COLO668 (cell line): ENCODE measurements around the gene BSN.

ENCODE experiments used
- DNase-seq: peaks from one replicate; lab custom pipeline; 2025; ENCODE audit not compliant: unreplicated experiment; lab: John Stamatoyannopoulos, UW

BSN gene

DNA sequence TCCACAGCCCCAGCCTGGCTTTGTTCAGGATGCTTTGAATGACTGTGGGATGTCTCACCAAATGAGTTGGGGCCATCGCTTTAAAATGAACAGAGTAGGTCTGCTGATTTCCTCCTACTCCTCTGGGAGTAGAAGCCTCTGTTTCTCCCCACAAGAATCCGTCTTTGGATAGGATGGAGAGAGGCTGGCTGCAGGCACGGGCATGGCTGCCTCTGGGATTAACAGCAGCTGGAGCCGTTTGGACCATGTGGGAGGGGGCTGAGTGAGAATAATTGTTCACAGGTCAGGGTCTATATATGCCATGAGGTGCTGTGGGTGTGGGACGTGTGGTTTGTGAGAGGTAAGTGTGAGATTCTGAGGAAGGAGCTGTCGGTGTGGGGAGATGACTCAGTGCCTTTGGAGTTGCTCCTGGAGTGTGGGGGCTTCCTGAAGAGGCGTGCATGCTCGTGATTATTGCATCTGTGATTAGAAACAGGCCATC lies 71.9 kb downstream of the BSN start:
- no peak for DNase-seq

DNA sequence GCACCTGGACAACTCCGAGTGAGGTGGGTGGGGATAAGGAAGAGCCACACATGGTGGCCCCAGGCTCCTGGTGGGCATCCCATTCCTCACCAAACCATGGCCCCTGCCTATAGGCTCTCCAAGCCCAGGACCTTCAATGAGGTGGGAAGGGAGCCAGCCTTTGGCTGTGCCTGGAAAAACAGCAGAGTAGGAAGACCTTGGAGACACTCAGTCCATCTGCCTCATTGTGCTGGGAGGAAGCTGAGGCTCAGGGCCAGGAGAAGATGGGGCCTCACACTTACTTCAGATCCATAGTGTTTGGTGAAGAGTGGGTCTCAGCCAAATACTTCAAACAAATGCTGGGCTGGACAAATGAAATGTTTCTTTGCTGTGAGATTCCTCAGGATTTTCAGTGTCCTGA lies 72.5 kb downstream of the BSN start:
- no peak for DNase-seq

DNA sequence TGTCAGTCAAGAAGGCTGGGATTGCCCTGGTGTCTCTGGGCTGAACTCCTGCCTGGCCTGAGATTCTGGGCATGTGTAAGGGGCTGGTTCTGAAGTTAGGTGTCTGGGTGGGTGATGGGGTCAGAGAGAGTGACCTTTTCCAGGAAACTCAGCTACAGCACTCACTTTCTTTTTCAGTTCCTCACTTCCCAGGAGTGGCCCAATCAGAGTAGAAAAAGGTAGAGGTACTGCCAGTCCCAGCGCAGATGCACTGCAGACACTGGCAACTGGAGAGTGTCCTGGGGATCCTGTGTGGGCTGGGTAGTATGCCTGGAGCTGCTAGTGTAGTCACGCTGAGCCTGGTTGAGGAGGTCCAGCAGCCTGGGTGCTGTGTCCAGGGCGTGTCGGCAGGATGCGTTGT lies 73.4 kb downstream of the BSN start:
- no peak for DNase-seq

DNA sequence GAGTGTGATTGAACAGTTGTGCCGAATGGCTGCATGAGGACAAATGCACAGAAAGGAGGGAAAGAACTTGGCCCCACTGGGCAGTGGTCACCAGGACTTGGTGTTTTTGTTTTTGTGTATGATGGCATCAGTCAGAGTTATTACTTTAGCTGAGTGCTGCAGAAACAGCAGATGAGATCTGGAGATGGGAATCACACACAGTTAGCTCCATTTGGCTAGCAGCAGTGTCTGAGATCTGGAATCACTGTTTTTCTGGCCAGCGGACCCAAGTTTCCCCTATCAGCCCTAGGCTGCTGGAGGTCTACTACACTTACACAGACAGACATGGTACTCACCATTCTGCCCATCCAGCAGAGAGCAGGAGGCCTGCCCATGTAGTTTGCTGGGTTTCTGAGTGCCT lies 74.0 kb downstream of the BSN start:
- DNase-seq = no peak

DNA sequence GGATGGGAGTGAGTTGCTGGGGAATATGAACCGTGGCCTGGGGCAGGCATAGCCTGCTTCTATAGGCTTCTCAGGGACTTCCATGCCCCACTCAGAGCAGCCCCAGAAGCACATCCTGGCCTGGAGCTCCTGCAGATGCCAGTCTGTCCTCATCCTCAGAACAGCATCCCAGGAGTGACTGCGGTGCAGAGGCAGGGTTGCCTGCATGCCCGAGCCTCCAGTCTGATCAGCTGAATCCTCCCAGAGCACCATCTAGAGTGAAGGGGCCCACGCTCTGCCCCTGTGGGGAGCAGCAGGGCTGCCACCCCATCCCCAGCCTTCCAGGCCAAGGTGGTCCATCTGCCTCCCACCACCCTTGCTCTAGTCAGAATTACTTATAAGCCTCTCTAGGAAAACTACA lies 75.2 kb downstream of the BSN start:
- no peak for DNase-seq

DNA sequence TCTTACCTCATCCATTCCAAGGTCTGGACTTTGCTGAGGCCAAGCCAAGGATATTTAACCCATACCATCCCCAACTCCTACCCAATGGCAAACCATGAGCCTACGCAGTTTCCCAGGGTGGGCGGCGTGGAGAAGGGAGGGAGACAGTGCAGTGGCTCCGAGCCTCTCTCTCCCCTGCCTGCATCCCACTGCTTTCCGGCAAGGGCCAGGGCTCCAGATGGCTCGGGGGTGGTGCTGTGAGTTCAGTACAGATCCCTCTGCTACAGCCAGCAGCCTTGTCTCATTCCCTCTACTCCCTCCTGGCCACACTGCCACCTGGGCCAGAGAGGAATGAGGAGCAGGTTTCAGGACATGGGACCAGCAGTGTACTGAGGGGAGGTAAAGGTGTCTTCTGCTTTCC lies 75.6 kb downstream of the BSN start:
- no peak for DNase-seq

DNA sequence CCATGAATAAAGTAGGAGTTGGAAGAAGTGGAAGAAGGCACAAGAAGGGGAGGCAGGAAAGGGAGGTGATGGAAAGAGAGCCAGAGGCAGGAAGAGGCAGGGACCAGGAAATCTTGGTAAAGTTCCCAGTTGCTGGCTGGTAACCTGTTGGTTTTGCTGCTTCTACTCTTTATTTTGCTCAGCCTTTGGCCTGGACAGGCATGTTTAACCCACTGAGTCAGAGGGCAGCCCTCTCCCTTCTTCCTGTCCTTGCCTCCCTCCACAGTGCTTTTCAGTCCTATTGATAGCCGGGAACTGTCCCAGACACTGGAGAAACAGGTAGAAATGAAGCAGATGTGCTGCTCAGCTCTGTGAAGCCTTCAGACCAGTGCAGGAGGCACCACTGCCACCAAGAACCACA lies 76.5 kb downstream of the BSN start:
- DNase-seq = no peak

DNA sequence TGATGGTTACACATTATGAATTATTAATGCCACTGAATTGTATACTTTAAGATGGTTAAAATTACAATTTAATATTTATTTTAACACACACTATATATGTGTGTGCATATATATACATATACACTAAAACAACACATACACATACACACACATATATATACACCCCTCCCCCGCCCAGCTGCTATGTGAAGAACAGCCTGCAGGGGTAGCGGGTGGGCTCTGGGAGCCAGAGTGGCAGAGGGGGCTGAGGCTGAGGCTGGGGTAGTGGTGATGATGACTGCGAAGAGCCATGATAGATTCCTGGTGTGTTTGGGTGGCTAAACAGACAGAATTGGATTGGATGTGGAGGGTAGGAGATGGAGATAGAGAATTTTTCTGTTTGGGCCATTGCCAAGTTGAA lies 80.5 kb downstream of the BSN start:
- DNase-seq = no peak

DNA sequence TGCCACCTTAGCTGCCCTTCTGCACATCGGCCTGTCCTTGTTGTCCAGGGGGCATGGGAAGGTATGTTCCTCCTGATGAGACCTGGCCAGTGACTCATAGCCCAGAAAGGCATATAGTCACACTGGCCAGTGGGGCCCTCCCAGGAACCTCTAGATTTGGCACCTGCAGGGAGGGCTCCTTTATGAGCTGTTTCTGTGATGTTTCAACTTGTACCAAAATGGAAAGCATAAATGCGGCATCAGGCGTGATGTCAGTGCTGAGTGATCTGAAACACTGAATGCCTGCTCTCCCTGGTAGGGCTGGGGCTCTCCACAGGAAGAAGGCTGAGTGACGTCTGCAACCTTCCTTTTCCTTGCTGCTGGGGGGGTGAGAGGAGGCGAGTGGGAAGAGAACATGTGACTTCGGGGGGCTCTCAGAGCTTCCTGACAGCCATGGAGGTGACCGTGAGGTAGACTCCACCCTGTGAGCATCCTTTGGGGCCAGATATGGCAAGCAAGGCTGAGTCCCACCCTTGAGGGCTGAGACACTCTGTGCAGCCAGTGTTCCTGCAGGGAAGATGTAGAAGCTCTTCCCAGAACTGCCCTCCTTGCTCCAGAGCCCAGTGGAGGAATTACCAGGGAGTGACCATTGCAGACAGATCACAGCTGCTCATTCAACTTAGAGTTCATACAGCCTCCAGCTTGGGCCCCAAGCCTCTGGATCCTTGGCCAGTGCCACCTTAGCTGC lies 82.8 kb downstream of the BSN start:
- DNase-seq = no peak

DNA sequence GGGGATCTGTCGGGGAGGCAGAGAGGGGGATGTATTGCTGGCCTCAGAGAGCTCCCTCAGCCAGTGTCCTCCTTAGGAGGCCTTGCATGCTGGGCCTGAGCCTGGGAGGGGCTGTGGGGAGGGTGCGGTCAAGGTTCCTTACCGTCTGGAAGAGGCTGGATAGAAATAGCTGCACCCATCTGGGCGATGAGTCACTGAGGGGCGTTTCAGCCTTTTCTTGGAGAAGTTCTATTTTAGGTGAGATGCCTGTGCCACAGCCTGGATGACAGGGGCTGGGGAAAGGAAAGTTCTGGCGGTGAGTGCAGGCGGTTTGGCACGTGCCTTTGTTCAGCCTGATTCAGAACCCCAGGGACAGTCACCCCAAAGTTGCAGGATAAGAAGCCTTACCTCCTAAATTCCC lies 84.2 kb downstream of the BSN start:
- DNase-seq = no peak

DNA sequence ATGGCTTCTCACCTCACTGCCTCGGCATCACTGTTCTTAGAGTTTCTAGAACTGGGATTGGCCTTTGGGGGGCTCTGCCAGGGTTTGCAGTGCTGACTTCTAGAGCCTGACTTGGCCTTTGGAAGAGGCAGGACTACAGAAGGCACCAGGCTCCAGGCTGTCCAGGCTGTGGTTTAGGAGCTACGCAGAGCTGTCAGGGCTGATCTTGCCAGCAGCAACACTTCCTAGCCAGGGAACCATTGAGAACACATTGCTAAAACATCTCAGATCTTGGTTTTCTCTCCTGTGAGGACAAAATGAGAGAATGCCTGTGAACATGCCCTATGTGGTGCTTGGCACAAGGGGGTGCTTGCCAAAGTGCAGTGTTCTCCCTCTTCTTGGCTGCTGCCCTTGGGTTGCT lies 85.3 kb downstream of the BSN start:
- no peak for DNase-seq

DNA sequence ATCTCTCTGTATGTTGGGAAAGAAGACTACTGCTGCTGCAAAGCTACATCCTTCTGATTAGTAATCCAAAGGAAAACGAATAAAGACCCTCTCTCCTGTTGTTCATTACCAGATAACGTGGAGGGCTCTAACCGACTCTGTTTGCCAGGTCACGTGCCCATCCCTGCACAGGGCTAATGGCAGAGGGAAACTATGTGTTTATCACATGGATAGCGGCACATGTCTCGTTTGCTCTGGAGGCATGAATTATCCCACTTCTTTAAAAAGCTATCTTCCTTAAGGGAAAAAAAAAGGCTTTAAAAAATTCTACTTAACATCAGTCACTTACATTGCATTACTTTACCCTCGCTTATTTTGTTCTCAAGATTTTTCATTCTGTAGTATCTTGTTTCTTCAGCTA lies 87.0 kb downstream of the BSN start:
- no peak for DNase-seq

DNA sequence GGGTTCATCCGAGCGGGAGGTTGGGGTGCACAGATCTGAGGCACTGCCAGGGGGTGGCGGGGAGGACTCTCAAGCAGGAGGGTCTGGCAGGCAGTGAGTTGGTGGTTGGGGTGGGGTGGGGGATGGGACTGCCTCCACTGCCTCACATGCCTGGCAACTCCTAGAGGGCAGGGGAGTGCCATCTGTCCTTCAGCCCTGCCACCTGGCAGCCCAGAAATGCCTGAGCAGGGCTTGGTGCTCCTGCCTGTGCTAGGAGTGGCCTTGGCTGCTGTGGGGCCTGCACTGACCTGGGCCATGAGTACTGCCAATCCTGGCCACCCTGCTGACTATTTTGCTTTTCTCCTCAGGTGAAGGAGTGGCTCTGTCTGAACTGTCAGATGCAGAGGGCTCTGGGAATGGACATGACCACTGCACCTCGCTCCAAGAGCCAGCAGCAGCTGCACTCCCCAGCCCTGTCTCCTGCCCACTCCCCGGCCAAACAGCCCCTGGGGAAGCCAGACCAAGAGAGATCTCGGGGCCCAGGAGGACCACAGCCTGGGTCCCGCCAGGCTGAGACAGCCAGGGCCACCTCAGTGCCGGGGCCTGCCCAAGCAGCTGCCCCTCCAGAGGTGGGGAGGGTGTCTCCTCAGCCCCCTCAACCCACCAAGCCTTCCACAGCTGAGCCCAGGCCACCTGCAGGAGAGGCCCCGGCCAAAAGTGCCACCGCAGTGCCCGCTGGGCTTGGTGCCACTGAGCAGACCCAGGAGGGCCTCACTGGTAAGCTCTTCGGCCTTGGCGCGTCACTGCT lies 87.8 kb downstream of the BSN start:
- no peak for DNase-seq

DNA sequence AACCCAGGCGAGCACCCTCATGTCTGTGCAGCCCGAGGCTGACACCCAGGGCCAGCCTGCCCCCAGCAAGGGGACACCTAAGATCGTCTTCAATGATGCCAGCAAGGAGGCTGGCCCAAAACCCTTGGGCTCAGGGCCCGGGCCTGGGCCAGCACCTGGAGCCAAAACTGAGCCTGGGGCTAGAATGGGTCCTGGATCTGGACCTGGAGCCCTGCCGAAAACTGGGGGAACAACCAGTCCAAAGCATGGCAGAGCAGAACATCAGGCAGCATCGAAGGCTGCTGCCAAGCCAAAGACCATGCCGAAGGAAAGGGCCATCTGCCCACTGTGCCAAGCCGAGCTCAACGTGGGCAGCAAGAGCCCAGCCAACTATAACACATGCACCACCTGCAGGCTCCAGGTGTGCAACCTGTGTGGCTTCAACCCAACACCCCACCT lies 88.5 kb downstream of the BSN start:
- no peak for DNase-seq

DNA sequence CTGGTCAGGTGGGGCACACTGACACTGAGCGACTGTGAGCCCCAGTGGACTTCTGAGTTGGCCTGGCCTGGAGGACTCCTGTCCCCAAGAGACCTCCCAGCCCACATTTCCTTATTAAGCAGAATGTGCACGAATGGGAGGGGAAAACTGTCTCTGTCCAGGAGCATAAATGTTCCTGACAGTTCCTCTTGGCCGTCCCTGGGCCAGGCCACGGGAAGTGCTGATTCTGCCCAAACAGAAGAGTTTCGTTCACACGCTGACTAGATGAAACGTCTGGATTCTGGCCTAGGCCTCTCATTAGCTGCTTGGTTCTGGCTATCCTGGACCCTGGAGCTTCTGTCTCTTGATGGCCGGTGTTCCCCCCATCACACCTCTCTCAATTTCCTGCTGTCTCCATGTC lies 90.4 kb downstream of the BSN start:
- no peak for DNase-seq

DNA sequence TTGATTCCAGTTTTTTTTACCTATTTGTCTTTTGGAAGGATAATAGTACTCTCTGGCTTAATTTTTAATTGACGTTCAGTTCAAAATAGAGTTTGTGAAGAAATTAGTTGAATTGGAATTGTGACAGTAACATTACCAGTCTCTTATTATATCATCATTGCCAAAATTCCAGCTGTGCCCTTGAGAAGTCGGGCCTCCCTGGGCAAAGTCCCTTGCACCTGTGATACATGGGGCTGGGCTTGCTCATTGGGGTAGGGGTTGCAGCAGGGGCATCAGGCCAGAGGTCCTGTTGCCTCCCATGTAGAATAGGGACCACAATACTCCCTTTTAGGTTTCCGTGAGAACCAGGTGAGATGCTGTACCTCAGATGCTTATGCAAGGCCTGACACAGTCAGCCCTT lies 92.0 kb downstream of the BSN start:
- no peak for DNase-seq

DNA sequence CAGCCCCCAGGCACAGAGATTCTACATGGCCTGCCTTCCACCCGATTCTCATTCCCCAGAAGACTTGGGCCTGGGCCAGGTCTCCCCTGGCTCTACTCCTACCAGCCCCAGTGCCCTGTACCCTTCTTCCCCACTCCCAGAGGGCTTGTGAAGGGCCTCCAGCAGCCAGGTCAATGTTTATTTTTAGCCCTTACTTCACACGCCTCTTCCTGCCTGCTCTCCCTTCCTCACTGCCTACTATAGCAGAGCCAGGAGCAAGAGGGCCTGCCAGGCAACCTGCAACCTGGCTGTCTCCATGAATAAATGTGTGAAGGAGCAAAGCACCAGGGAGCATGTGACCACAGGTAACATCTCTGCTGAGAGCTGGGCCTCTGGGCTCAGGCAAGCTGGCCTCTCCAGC lies 93.5 kb downstream of the BSN start:
- peak; percentile 11 for DNase-seq

DNA sequence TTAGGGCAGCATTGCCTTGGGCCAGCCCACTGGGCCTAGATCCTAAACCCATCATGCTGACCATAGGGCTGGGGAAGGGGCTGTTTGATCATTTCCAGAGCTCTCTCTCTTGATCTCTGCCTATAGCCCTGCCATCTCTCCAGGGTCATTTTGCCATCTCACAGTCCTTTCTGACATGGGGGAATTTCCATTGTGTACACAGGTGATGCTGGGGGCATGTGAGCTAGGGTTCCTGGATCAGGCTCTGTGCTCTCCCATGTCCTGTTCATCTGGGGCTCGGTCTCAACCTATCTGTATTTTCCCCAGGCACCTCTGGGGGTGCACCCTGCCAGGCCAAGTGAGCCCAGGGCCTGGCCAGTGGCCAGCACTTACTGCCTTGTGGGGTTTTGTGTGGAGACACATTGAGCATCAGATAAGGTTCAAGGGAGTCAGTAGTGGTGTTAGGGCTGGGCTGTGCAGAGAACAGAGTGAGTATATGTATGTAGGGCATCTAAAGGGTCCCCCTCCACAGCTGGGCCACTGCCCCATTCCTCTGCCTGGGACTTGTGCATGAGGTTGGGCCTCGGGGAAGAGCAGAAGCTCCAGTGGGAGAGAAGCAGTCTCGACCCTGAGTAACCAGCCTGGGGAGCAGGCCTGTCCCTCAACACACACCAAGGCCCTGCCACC lies 94.2 kb downstream of the BSN start:
- DNase-seq = no peak

DNA sequence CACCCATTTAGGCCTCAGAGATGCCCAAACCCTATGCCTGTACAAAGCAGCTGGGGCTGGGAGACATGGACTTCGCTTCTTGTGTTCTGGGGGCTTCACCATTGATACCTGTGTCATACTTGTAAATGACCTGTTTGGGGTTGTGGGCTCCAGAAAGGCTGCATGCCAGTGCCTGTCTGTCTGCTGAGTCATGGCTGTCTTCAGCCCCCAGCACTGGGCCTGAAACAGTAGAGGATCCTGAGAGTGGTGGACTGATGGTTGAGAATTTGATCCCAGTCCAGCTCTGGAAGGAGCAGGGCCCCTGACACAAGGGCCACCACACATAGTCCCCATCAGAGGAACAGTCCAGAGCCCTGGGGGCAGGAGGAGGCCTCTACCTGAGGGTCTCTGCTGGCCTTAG lies 95.3 kb downstream of the BSN start:
- DNase-seq = no peak

DNA sequence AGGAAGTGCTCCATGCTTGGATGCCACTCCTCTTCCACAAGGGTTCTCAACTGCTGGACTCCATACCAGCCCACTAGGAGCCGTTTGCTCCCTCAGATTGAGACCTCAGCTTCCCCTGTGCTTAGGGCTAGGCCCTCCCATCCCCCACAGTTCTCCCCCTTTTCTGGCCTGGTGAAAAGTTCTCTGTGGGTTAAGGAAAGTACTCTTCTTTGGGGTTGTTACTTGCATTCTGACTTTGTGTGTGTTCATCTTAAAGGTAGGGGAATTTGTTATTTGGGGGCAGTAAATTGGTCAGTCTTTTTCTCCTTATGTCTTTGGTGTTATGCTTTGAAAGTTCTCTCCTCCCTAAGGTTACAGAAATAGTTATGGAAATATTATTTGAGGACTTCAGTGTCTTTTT lies 95.9 kb downstream of the BSN start:
- DNase-seq = no peak

DNA sequence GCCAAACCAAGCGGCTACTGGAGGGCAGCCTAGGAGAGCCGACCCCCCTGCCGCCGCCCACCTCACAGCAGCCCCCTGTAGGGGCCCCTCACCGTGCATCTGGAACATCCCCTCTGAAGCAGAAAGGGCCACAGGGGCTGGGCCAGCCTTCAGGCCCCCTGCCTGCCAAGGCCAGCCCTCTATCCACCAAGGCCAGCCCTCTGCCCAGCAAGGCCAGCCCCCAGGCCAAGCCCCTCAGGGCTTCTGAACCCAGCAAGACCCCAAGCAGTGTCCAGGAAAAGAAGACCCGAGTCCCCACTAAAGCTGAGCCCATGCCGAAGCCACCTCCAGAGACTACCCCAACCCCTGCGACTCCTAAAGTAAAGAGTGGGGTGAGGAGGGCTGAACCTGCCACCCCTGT lies 96.4 kb downstream of the BSN start:
- no peak for DNase-seq
